Activated CD8-positive, alpha-beta memory T cell treated with anti-CD3 and anti-CD28 coated beads, Interleukin-2, amount 50 U/mL, for 48 hours (primary cell): ENCODE results near the gene UGT1A10.

Source experiments
- DNase-seq: peaks from one replicate; pipeline ENCODE4 v3.0.0-alpha.2; 2020

Gene UGT1A10

DNA sequence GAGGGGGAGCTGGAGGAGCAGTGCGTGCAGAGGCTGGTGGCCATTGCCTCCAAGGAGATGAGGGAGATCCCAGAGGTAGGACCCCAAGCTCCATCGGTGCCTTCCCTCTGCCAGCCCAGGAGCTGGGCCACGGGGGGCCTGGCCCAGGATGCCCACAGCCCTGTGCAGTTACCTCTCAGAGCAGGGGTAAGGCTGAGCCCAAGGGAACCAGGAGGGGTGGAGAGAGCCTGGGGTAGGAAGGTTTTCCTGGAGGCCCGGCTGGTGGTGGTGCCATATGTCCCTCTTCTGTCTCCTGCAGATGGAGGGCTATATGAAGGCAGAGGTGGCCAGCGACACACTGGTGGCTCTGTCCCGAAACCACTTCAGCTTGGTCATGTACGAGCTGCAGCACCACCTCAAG is 153.3 kb downstream of the UGT1A10 start:
- DNase-seq, result no peak

DNA sequence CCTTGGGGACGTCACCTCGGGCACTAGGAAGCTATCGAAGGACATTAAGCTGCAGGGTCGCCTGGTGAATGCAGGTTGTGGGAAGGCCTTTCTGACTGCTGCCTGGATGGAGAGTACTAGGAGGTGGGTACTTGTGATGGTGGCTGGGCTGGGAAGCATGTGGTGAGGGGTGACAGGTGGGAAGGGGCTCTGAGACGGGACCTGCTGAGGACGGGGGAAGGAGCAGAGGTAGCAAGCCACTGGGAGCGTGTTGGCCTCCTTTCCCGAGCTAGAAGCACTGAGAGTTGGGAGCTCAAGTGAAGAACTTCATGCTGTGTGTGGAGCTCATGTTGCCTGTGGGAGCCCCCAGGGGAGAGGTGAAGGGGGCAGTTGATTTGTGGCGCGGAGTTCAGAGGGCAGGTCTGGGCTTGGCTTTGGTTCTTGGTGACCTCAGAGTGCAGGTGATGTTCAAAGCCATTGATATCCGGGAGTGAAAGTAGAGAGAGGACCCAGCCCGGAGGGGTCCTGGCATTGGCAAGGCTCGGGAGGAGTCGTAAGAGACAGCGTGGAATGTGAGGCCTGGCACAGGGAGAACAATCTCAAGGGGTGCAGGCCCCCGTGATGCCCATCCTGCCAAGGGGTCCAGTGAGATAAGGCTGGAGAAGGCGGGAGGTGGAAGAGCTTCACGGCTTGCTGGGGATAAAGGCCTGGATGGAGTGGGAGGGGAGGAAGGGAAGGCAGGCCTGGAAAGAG is 155.1 kb downstream of the UGT1A10 start:
- no peak for DNase-seq

- no peak for DNase-seq
Measured at GRCh38 chr2:233791883-233792329, 155.7 kb downstream of the UGT1A10 start.

DNA sequence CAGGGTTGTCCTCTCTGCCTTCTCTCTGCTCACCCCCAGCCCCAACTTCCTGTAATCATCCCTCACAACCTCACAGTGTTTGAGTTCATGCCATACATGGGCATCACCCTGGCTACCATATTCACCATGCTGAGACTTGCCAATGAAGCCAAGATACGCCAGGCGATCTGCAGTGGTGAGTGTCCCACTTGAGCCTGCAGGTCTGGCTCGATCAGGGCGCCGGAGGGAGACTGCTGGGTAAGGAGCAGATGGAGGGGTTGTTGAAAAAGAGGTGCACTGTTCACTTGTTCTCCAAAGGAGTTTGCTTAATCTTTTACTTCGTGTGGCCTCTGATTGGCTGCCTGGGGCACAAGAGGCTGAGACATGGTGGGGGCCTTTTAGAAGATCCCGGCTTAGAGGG is 156.5 kb downstream of the UGT1A10 start:
- no peak for DNase-seq

DNA sequence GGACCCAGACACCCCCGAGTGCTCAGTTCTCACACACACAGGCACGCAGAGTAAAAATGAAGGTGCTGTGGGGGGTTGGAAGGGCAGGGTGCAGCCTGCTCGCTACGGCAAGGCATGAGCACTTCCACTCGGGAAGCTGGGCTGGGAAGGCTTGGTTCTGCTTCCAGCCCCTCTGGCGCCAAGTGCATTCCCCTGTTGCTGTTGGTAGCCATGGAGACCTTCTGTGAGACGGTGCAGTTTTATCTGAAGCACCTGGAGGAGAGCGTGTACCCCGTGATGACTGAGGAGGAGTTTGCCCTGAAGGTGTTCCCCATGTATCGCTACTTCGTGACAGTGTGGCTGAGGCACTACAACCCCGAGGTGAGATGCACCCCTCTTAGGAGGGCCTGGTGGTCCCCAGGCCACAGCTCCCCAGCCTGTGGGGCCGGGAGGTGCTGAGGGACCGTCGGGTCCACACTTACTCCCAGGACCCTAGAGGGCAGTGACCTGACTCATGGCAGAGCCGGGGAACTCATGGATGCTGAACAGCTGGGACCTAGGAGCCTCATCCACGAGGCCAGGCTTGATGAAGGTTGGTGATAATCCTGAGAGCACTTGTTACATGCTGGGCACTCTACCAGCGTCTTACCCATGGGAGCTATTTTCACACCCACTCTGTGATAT is 157.3 kb downstream of the UGT1A10 start:
- no peak for DNase-seq

GRCh38 chr2:233794128-233794658 is 157.9 kb downstream of the UGT1A10 start:
- no peak for DNase-seq

DNA sequence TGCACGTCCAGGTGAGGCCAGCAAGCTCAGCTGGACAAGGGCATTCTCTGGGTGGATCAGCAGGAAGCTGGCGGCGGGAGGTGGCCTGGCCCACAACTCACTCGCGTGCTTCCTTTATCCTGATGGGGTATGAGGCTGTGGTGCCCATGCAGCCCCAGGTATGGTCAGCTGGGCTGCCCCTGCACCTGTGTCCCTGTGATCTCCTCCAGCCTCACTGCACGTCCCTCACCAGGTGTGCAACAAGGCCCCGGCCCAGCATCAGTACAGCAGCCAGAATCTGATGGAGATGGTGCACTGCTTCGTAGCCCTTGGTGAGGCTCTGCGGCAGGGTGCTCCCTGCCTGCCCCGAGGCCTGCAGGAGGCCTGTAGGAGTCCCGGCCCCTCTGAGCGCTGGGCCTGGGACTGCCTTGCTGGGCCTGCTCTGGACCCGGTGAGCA is 159.5 kb downstream of the UGT1A10 start:
- DNase-seq, result peak; percentile 33

DNA sequence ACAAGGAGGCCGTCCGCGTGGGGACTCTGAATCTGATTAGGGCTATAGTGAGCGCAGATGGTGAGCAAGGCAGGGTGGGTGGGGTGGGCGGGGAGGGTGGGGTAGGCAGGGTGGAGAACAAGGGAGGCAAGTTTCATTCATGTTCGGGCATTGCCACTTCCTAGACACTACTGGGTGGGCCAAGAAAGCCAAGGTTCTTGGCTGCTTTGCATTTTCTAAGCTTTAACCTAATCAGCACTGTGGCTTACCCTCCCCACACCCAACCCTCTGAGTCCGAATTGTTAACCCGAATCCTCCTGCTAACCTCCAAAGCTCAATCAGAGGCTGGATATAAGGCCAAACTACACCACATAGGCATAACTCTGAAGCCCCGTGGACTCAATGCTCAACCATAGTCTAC is 160.0 kb downstream of the UGT1A10 start:
- no peak for DNase-seq

DNA sequence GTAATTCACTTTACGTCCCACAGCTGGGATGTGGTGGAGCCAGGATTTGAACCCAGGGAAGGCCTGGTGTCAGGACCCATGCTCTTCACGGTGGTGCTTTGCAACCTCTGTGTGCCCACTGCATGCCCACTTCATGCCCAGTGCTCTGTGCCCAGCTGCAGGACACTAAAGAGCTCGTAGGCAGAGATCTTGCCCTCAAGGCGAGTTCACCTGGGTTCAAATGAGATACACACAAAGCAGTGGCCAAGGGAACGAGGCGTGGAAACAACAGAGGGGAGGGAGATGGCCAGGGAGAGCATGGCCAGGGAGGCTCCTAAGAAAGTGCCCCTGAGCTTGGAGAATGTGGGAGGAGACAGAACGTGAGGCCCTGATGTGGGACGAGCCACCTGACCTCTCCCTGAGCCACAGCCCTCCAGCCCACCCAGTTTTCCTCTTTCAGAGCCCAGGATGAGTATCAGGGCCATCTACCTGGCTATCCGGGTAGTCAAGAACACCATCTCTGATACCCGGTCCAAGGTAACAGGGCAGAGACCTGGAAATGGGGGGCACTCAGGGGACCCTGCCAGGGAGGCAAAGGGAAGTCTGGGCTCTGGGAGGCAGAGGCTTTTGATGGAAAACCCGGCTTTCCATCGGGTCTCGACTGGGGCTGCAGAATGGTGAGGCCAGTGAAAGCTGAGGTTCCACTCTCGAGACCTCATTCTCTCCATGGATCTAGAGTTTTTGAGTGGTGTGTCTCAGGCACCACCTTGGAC is 162.3 kb downstream of the UGT1A10 start:
- DNase-seq, result peak; percentile 20

- peak; percentile 34 for DNase-seq
Measured at GRCh38 chr2:233799087-233799665, 162.9 kb downstream of the UGT1A10 start.

GRCh38 chr2:233799716-233800115 is 163.5 kb downstream of the UGT1A10 start:
- DNase-seq, result peak; percentile 10

DNA sequence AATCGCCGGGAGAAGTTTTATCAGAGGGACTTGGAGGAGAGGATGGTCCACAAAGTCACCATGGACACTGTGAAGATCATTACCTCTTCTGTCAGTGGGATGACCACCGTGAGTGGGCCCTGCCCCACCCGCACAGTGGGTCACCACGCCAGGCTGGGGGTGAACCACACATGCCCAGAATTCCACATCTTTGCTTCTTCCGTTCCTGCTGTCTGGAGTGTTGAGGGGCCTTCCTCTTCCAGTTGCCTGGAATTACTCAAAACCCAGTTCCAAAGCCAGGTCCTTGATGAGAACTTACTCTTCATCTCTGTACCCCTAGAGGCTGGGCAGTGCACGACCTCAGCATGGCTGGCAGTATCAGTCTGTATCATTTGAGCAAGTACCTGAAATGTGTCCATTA is 164.0 kb downstream of the UGT1A10 start:
- peak; percentile 22 for DNase-seq

DNA sequence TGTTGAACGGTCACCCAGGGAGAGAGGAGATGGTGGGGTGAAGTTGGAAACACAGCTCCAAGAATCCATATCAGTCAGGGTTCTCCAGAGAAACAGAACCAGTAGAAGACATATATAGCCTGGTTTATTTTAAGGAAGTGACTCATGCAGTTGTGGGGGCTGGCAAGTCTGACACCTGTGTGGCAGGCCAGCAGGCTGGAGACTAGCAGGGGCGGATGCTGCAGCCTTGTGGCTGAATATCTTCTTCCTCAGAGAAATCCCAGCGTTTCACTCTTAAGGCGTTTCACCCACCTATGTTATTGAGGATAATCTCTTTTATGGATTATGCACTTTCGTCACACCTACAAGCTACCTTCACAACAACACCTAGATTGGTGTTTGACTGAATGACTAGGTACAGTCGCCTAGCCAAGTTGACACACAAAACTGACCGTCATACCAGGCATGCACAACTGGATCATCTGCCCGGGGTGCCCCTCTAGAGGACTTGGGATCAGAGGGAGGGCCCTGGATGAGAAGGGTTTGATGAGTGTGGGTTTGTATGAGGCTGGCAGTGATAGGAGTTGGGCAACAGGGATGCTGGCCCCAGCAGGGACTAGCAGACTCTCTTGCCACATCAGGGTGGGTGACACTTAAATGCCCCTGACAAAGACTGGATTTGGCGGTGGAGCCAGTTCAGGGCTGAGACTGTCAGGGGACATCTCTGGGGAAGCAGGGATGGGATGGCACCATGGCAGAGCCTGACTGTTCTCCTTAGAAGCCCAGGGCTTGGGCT is 165.3 kb downstream of the UGT1A10 start:
- peak; percentile 52 for DNase-seq

DNA sequence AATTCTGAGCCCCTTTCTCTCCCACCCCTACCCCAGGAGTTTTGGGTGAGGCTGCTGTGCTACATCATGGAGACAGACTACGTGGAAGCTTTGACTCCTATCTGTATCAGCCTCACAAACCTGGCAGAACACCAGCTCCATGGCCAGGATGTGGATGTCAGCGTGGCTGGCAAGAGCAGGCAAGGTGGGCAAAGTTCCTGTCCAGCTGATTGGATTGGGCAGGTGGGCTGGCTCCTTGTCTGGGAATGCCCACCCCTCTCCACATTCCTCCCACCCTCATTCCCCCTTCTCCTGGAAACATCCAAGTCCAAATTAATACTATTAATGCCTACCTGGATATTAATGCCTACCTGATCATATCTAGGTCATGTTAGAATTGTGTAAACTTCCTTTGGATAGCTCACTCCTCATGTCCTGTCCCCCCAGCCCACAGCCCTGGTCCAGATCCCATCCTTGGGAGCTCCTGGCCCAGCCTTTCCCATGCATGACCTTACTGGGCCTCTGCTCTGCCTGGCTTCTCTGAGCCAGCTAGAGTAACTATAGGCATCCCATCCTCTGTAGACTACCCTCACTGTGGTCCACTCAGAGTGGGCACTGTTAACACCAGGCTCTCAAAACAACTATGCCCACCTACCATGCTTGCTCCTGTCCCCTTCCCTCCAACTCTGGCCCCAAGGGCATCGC is 166.0 kb downstream of the UGT1A10 start:
- DNase-seq, result no peak

DNA sequence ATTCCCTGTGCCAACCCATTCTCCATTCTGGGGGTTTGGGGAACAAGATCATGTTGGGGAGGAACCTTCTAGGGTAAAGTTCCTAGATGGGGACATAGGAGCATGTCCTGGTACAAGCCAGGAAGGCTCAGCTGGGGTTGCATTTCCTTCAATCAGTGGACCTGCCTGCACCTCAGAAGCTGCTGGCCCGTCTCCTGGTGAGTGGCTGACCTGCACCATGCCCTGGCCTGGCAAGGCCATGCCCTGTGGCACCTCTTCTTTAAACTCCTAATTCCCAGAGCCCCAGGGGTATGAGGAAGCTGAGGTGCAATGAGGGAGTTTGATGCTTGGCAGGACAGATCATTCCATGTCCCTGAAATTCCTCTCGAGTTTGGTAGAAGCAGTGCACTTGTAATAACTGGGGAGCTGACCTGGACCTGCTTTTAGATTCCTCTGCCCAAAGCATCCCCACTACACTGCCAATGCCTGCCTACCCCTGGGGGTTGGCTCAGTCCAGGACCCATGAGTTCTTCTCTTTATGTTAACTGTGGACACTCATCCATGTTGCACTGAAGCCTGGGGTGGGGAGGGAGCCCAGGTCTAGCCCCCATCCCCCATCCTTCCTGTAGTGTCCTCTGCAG is 167.2 kb downstream of the UGT1A10 start:
- peak; percentile 23 for DNase-seq

- peak; percentile 17 for DNase-seq
Measured at GRCh38 chr2:233803994-233804393, 167.7 kb downstream of the UGT1A10 start.

- peak; percentile 20 for DNase-seq
Measured at GRCh38 chr2:233807215-233807865, 171.1 kb downstream of the UGT1A10 start.

DNA sequence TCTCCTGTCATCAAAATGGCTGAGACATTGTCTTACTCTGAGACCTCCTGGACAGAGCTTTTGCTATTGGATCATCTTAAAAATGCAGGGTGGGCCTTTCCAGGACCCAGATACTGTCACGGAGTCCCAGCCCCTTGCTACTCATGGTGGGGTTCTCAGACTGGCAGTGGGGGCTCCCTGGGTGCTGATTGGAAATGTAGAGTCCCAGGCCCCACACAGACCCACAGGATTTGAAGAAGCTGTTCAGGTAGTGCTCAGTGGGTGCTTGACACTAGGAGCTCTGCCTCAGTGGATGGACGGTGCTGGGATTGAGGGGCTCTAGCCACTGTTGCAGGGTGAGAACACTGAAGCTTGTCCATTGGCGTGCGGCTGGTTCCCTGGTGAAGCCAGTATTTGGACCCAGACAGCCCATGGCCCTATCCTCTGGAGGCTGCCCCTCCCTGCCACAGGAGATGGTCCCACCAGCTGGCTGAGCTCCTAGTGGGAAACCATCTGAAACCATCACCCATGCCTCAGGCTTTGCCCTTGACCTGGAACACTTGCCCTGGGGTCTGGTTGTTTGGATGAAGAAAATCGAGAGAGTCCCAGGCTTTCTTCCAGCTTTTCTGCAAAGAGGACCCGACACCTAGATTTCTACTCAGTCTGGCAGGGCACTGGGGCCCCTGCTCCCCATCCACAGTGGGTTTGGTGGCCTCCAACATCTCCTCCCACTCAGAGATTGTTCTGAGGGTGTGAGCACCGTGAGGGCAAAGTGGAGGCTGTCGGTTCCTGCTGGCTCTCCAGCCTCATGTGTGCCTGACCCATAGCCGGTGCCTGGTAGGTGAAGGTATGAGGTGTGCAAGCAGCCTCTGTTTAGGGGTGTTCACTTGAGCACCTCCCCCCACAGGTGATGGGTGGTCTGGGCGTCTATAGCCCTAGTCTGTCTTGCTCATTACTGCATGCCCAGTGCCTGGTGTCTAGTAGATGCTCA is 172.0 kb downstream of the UGT1A10 start:
- DNase-seq, result peak; percentile 25

GRCh38 chr2:233810385-233810784 is 174.1 kb downstream of the UGT1A10 start:
- peak; percentile 26 for DNase-seq
